A549 (cell line): ENCODE measurements around the gene SH3TC2. TPM values are rescaled to one million over a fixed set of nuclear protein-coding genes. Genes with fewer than 3 reads are reported as not detected.

ENCODE experiments used
- ATAC-seq, 2 experiments: fragments of 200-7000 bp in 1 of 2; fragments of >200 bp in 1 of 2; cut with Nextera tagmentation in 1 of 2; cut with Tn5 transposase in 1 of 2; 3 replicates each; pipeline versions ENCODE4 v1.8.0 to v1.9.1; 2018 to 2020; ENCODE audit warnings: mild to moderate bottlenecking in 1 of 2, moderate library complexity in 1 of 2
- CTCF ChIA-PET: fragments of 300-600 bp; sonication (Branson Sonifier 250); formaldehyde crosslinking; extraction: SDS; loops from one replicate; lab custom pipeline; 2021; ENCODE audit warnings: antibody characterized with exemption, inconsistent platforms; lab: Yijun Ruan, JAX
- POLR2A ChIA-PET: fragments of 350-600 bp; formaldehyde crosslinking; extraction: SDS; loops from one replicate; lab custom pipeline; 2021; ENCODE audit warnings: antibody characterized with exemption, inconsistent platforms; lab: Yijun Ruan, JAX
- DNase-seq, 2 experiments: peaks; one replicate each; pipeline versions ENCODE4 v3.0.0 to v3.0.0-alpha.2; 2011 to 2016; ENCODE audit warnings: low read depth in 1 of 2, low spot score in 1 of 2
- FAIRE-seq: peaks from 2 replicates; lab custom pipeline; 2011; peaks lifted over from hg19 to GRCh38; lab: Jason Lieb, UNC
- H3K27ac ChIP-seq, 2 experiments: fragments of >200 bp; sonication (Bioruptor Twin); formaldehyde crosslinking; 3 replicates each; pipeline ENCODE4 v1.5.1; 2016 to 2017
- H3K4me1 ChIP-seq: fragments of >200 bp; sonication (Bioruptor Twin); formaldehyde crosslinking; 3 replicates; pipeline ENCODE4 v1.6.1; 2016
- H3K4me2 ChIP-seq: fragments of >200 bp; sonication (Bioruptor Twin); formaldehyde crosslinking; 3 replicates; pipeline ENCODE4 v1.6.1; 2016
- H3K4me3 ChIP-seq: fragments of >200 bp; sonication (Bioruptor Twin); formaldehyde crosslinking; 3 replicates; pipeline ENCODE4 v1.5.1; 2016
- H3K9me3 ChIP-seq: fragments of >200 bp; sonication (Bioruptor Twin); formaldehyde crosslinking; 3 replicates; pipeline ENCODE4 v1.6.1; 2016
- BHLHE40 ChIP-seq: IDR thresholded peaks from 2 replicates; pipeline ENCODE4 v1.6.1; 2012; ENCODE audit warnings: low read depth, low read length, inconsistent platforms
- CEBPB ChIP-seq, 2 experiments: fragments of >200 bp in 1 of 2; sonication (Bioruptor Twin) in 1 of 2; formaldehyde crosslinking in 1 of 2; IDR thresholded peaks; 2 replicates each; pipeline ENCODE4 v1.6.1; 2012 to 2016
- CHD4 ChIP-seq: fragments of 200-600 bp; sonication (generic); IDR thresholded peaks from 2 replicates; pipeline ENCODE4 v1.6.1; 2016; ENCODE audit warnings: antibody characterized with exemption, mild to moderate bottlenecking, borderline replicate concordance
- EHMT2 ChIP-seq: fragments of 200-600 bp; sonication (generic); IDR thresholded peaks from 2 replicates; pipeline ENCODE4 v1.6.1; 2016; ENCODE audit warnings: antibody characterized with exemption, low read depth, mild to moderate bottlenecking, moderate library complexity
- ELK1 ChIP-seq: fragments of 150-350 bp; IDR thresholded peaks from 2 replicates; pipeline ENCODE4 v1.6.1; 2014; ENCODE audit warnings: low read depth, mild to moderate bottlenecking, low read length
- FOSB ChIP-seq: fragments of 250-450 bp; sonication (Bioruptor Pico); IDR thresholded peaks from 2 replicates; pipeline ENCODE4 v1.5.0; 2020; ENCODE audit warnings: mild to moderate bottlenecking, moderate library complexity
- FOSL2 ChIP-seq, 2 experiments: fragments of 450-650 bp in 1 of 2; fragments of >200 bp in 1 of 2; sonication (Bioruptor Twin) in 1 of 2; formaldehyde crosslinking; IDR thresholded peaks; 2 replicates each; pipeline versions ENCODE4 v1.5.0 to v1.6.1; 2016 to 2020; ENCODE audit warnings: mild to moderate bottlenecking in 1 of 2, moderate library complexity in 1 of 2
- FOXS1 ChIP-seq: fragments of 250-450 bp; sonication (Bioruptor Pico); IDR thresholded peaks from 2 replicates; pipeline ENCODE4 v1.5.0; 2020; ENCODE audit warnings: mild to moderate bottlenecking, moderate library complexity
- HEYL ChIP-seq: fragments of 250-450 bp; sonication (Bioruptor Pico); IDR thresholded peaks from 2 replicates; pipeline ENCODE4 v1.8.0; 2021; ENCODE audit warnings: mild to moderate bottlenecking, moderate library complexity
- HOXA7 ChIP-seq: fragments of 250-450 bp; sonication (Bioruptor Pico); IDR thresholded peaks from 2 replicates; pipeline ENCODE4 v1.5.0; 2020; ENCODE audit warnings: mild to moderate bottlenecking, moderate library complexity
- HOXB5 ChIP-seq: fragments of 250-450 bp; sonication (Bioruptor Pico); IDR thresholded peaks from 2 replicates; pipeline ENCODE4 v1.5.0; 2020; ENCODE audit warnings: mild to moderate bottlenecking, moderate library complexity
- JUNB ChIP-seq: fragments of >200 bp; sonication (Bioruptor Twin); formaldehyde crosslinking; IDR thresholded peaks from 2 replicates; pipeline ENCODE4 v1.6.1; 2016
- KDM1A ChIP-seq: fragments of 200-600 bp; sonication (generic); IDR thresholded peaks from 2 replicates; pipeline ENCODE4 v1.6.1; 2016; ENCODE audit warnings: low read depth, mild to moderate bottlenecking
- PBX3 ChIP-seq: IDR thresholded peaks from 2 replicates; pipeline ENCODE4 v1.6.1; 2012
- POLR2A ChIP-seq: IDR thresholded peaks from 2 replicates; pipeline ENCODE4 v1.6.1; 2012; ENCODE audit warnings: mild to moderate bottlenecking, low read length
- RAD21 ChIP-seq, 2 experiments: fragments of >200 bp in 1 of 2; sonication (Bioruptor Twin) in 1 of 2; formaldehyde crosslinking in 1 of 2; IDR thresholded peaks in 1 of 2; conservative IDR thresholded peaks in 1 of 2; 2 replicates in 1 of 2; 3 replicates in 1 of 2; pipeline ENCODE4 v1.6.1; 2012 to 2018; ENCODE audit warnings: inconsistent platforms in 1 of 2
- SMC3 ChIP-seq: fragments of >200 bp; sonication (Bioruptor Twin); formaldehyde crosslinking; IDR thresholded peaks from 3 replicates; pipeline ENCODE4 v1.6.1; 2018; ENCODE audit warnings: inconsistent platforms
- SREBF2 ChIP-seq: fragments of 450-650 bp; IDR thresholded peaks from 2 replicates; pipeline ENCODE4 v1.6.1; 2014; ENCODE audit warnings: mild to moderate bottlenecking, moderate library complexity
- TFCP2L1 ChIP-seq: fragments of 250-450 bp; sonication (Bioruptor Pico); IDR thresholded peaks from 2 replicates; pipeline ENCODE4 v1.5.0; 2021; ENCODE audit warnings: mild to moderate bottlenecking
- USF2 ChIP-seq: fragments of 450-650 bp; IDR thresholded peaks from 2 replicates; pipeline ENCODE4 v1.6.1; 2014; ENCODE audit warnings: antibody characterized with exemption
- ZC3H11A ChIP-seq: fragments of 450-650 bp; IDR thresholded peaks from 2 replicates; pipeline ENCODE4 v1.6.1; 2014; ENCODE audit warnings: antibody characterized with exemption, mild to moderate bottlenecking
- ZNF302 ChIP-seq: fragments of 250-450 bp; sonication (Bioruptor Pico); IDR thresholded peaks from 2 replicates; pipeline ENCODE4 v1.9.0; 2021; ENCODE audit warnings: inconsistent platforms, mild to moderate bottlenecking, moderate library complexity
- ZSCAN20 ChIP-seq: fragments of 250-450 bp; sonication (Bioruptor Pico); IDR thresholded peaks from 2 replicates; pipeline ENCODE4 v1.8.0; 2022; ENCODE audit warnings: mild to moderate bottlenecking, moderate library complexity
- WGBS: methylation state at CpG from one replicate; pipeline ENCODE4 v1.1.6; 2017; ENCODE audit errors: missing lambda C conversion rate; 5-methylcytosine and 5-hydroxymethylcytosine counted together
- polyA plus RNA-seq, 4 experiments: library from polyadenylated mRNA; depleted of rRNA in 3 of 4; stranded (reverse); fragments of >200 nt; fragmentation: RNase III in 1 of 4; extraction: RNeasy Plus Mini Kit Qiagen cat#74134 plus additional on column Dnase treatment in 1 of 4; gene quantifications; 2 replicates in 3 of 4; 3 replicates in 1 of 4; pipeline ENCODE4 v1.2.3, GENCODE V29; 2011 to 2017
- TF ChIP-seq, protein P1 (sequence below): fragments of >200 bp; sonication (Bioruptor Twin); formaldehyde crosslinking; IDR thresholded peaks from 3 replicates; pipeline ENCODE4 v1.5.1; 2016
- TF ChIP-seq, protein P2 (sequence below): fragments of >200 bp; sonication (Bioruptor Twin); formaldehyde crosslinking; IDR thresholded peaks from 3 replicates; pipeline ENCODE4 v1.6.1; 2016
- TF ChIP-seq, protein P3 (sequence below): fragments of >200 bp; sonication (Bioruptor Twin); formaldehyde crosslinking; IDR thresholded peaks from 2 replicates; pipeline ENCODE4 v1.6.1; 2016

SH3TC2 gene
- polyA plus RNA-seq, 2 of the 4 experiments (the other 2 are of a cell fraction), result 0.06 to 0.34 TPM

GRCh38 chr5:148998174-148998797 is 64.6 kb downstream of the SH3TC2 start:
- TF ChIP-seq, protein P1, sequence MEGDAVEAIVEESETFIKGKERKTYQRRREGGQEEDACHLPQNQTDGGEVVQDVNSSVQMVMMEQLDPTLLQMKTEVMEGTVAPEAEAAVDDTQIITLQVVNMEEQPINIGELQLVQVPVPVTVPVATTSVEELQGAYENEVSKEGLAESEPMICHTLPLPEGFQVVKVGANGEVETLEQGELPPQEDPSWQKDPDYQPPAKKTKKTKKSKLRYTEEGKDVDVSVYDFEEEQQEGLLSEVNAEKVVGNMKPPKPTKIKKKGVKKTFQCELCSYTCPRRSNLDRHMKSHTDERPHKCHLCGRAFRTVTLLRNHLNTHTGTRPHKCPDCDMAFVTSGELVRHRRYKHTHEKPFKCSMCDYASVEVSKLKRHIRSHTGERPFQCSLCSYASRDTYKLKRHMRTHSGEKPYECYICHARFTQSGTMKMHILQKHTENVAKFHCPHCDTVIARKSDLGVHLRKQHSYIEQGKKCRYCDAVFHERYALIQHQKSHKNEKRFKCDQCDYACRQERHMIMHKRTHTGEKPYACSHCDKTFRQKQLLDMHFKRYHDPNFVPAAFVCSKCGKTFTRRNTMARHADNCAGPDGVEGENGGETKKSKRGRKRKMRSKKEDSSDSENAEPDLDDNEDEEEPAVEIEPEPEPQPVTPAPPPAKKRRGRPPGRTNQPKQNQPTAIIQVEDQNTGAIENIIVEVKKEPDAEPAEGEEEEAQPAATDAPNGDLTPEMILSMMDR, result peak; percentile 78
- TF ChIP-seq HOXB5 (CRISPR knock-in tag), result no peak
- TF ChIP-seq USF2, result 0 out of 2 replicates have a peak, but pooled peaks have one; percentile 7
- peak; percentile 65 for TF ChIP-seq SMC3
- TF ChIP-seq RAD21 (conservative IDR thresholded peaks at IDR 0.05 in 1 of 2, IDR thresholded peaks at IDR 0.05 in 1 of 2), result peak; percentile 75 to 76
- no peak for TF ChIP-seq FOSL2 (IDR thresholded peaks at IDR 0.05)
- TF ChIP-seq FOSL2 (CRISPR knock-in tag; IDR thresholded peaks at IDR 0.05), result no peak
- ATAC-seq (peak; percentile 57 to 68; a peak in 5 of 6 replicates), FAIRE-seq (peak; percentile 54), DNase-seq (peak; percentile 35 to 65)
- Histone ChIP-seq H3K4me3 (no peak overlapping the region), H3K27ac (no peak overlapping the region), H3K4me1 (peaks cover 20% of the 10 kb centered on the region), H3K4me2 (no peak overlapping the region), H3K9me3 (no peaks in the 10 kb centered on the region)
- ChIA-PET CTCF (interaction anchor here (0.6 to 12.7 kb wide), 31 partner anchors 10 to 268 kb away, joined by 3 to 113 read pairs (median 5); no protein-coding TSS in a partner anchor), POLR2A (interaction anchor here (0.5 kb wide), 1 partner anchor 334 kb away, joined by 3 read pairs; no protein-coding TSS in a partner anchor)
- 29% methylated on average over 6 of the region's 6 CpGs for WGBS

DNA sequence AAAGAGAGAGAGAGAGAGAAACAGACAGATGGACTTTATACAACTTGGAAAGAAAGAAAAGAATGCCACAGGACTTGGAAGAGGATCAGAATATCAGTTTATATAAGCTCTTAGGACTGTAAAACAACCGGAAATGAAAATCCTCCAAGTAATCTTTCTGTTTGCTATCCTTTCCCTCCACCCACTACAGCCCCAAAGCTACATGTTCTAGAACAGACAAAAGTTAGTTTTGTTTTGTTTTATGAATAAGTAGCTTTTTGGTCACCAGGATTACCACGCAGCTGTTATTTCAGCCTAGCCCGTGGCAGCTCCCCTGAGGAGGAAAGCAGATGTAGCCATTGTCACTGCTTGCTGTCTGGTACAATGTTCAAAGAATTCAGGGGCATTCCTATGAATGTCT is 66.6 kb downstream of the SH3TC2 start:
- CTCF ChIA-PET, result interaction anchor here (0.6 to 12.7 kb wide), 15 partner anchors 8 to 265 kb away, joined by 3 to 113 read pairs (median 6); no protein-coding TSS in a partner anchor
- no peak for FAIRE-seq
- H3K9me3 ChIP-seq, result no peaks in the 10 kb centered on the region
- no peak for ATAC-seq
- POLR2A ChIA-PET, result interaction anchor here (0.5 kb wide), 1 partner anchor 32 kb away, joined by 5 read pairs; no protein-coding TSS in a partner anchor
- no peak for DNase-seq
- TF ChIP-seq ZNF302 (CRISPR knock-in tag) (no peak), CHD4 (no peak), SMC3 (no peak), HOXA7 (CRISPR knock-in tag) (no peak), SREBF2 (no peak), CEBPB (IDR thresholded peaks at IDR 0.05) (no peak), FOXS1 (no peak), EHMT2 (no peak), FOSB (CRISPR knock-in tag) (no peak)
- TF ChIP-seq, protein P2, sequence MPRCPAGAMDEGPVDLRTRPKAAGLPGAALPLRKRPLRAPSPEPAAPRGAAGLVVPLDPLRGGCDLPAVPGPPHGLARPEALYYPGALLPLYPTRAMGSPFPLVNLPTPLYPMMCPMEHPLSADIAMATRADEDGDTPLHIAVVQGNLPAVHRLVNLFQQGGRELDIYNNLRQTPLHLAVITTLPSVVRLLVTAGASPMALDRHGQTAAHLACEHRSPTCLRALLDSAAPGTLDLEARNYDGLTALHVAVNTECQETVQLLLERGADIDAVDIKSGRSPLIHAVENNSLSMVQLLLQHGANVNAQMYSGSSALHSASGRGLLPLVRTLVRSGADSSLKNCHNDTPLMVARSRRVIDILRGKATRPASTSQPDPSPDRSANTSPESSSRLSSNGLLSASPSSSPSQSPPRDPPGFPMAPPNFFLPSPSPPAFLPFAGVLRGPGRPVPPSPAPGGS, result no peak
- TF ChIP-seq, all 56 proteins: peak for 0
- no peak overlapping the region for H3K27ac ChIP-seq
- no peak overlapping the region for H3K4me3 ChIP-seq
- no peak overlapping the region for H3K4me2 ChIP-seq
- WGBS, result 26% methylated on average over 3 of the region's 3 CpGs
- H3K4me1 ChIP-seq, result 0 out of 3 replicates have a peak, but pooled peaks cover under 1% of the 10 kb centered on the region

GRCh38 chr5:148995791-148996190 is 67.1 kb downstream of the SH3TC2 start:
- CTCF ChIA-PET, result interaction anchor here (0.6 to 12.7 kb wide), 11 partner anchors 38 to 265 kb away, joined by 3 to 113 read pairs (median 7); no protein-coding TSS in a partner anchor
- no peak for ATAC-seq
- no peak overlapping the region for H3K27ac ChIP-seq
- TF ChIP-seq TFCP2L1 (CRISPR knock-in tag), result no peak
- TF ChIP-seq PBX3, result no peak
- no peak for TF ChIP-seq RAD21 (conservative IDR thresholded peaks at IDR 0.05 in 1 of 2, IDR thresholded peaks at IDR 0.05 in 1 of 2)
- TF ChIP-seq KDM1A, result no peak
- no peak for TF ChIP-seq CHD4
- TF ChIP-seq BHLHE40, result no peak
- no peak for TF ChIP-seq ZC3H11A
- no peak for TF ChIP-seq FOSL2 (IDR thresholded peaks at IDR 0.05)
- no peak for TF ChIP-seq FOSL2 (CRISPR knock-in tag; IDR thresholded peaks at IDR 0.05)
- no peak for TF ChIP-seq POLR2A
- TF ChIP-seq, protein P3, sequence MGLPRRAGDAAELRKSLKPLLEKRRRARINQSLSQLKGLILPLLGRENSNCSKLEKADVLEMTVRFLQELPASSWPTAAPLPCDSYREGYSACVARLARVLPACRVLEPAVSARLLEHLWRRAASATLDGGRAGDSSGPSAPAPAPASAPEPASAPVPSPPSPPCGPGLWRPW, result no peak
- TF ChIP-seq ELK1, result no peak
- no peak for TF ChIP-seq ZSCAN20 (CRISPR knock-in tag)
- TF ChIP-seq HEYL (CRISPR knock-in tag), result no peak
- no peak for TF ChIP-seq ZNF302 (CRISPR knock-in tag)
- TF ChIP-seq FOXS1, result no peak
- no peak for TF ChIP-seq JUNB

More at GRCh38 chr5:148995791-148996190, 67.1 kb downstream of the SH3TC2 start:
- H3K4me1 ChIP-seq, result no peaks in the 10 kb centered on the region
- POLR2A ChIA-PET, result no interaction called here
- H3K4me3 ChIP-seq, result no peak overlapping the region
- H3K4me2 ChIP-seq, result no peak overlapping the region
- no peak for FAIRE-seq
- WGBS, result 42% methylated on average over 2 of the region's 2 CpGs
- DNase-seq, result no peak
- H3K9me3 ChIP-seq, result no peaks in the 10 kb centered on the region
